OCI-LY7 (cell line): ENCODE measurements around the gene CISD3. TPM values are rescaled to one million over a fixed set of nuclear protein-coding genes. Genes with fewer than 3 reads are reported as not detected.

ENCODE experiments used
- Bru-seq: library from RNA; stranded (reverse); fragments of 400-500 nt; gene quantifications from one replicate; lab custom pipeline; 2021; lab: Mats Ljungman, UMichigan
- BruChase-seq, 2 experiments: library from RNA; stranded (reverse); fragments of 400-500 nt; gene quantifications; one replicate each; lab custom pipeline; 2021; lab: Mats Ljungman, UMichigan
- BruUV-seq: library from RNA; stranded (reverse); fragments of 400-500 nt; replicated peaks from 2 replicates; lab custom pipeline; 2021; lab: Mats Ljungman, UMichigan
- CTCF ChIA-PET: fragments of 300-600 bp; sonication (Branson Sonifier 250); formaldehyde crosslinking; loops from one replicate; lab custom pipeline; 2022; ENCODE audit warnings: antibody characterized with exemption; ENCODE audit not compliant: unreplicated experiment; lab: Charles Lee
- POLR2A ChIA-PET: fragments of 300-600 bp; sonication (Branson Sonifier 250); formaldehyde crosslinking; loops from one replicate; lab custom pipeline; 2022; ENCODE audit warnings: antibody characterized with exemption; lab: Charles Lee
- DNase-seq: peaks from one replicate; pipeline ENCODE4 v3.0.0-alpha.2; 2015; ENCODE audit warnings: low spot score
- H2AFZ ChIP-seq: fragments of 200-600 bp; sonication (generic), shearing (Covaris generic); 2 replicates; pipeline ENCODE4 v1.6.1; 2014; ENCODE audit warnings: mild to moderate bottlenecking, antibody characterized with exemption, low read length, moderate library complexity
- H3K27ac ChIP-seq: fragments of 200-600 bp; sonication (generic); 2 replicates; pipeline ENCODE4 v1.5.1; 2014; ENCODE audit warnings: mixed run types, low read depth, mild to moderate bottlenecking, moderate library complexity, low read length, inconsistent platforms; ENCODE audit not compliant: poor library complexity, severe bottlenecking
- H3K36me3 ChIP-seq: fragments of 200-600 bp; sonication (generic); 2 replicates; pipeline ENCODE4 v1.6.1; 2014; ENCODE audit warnings: mild to moderate bottlenecking, antibody characterized with exemption, low read length, moderate library complexity, mixed read lengths; ENCODE audit not compliant: insufficient read depth
- H3K4me1 ChIP-seq: fragments of 200-600 bp; sonication (generic); 2 replicates; pipeline ENCODE4 v1.5.1; 2014; ENCODE audit warnings: mild to moderate bottlenecking, low read length; ENCODE audit not compliant: insufficient read depth, poor library complexity, severe bottlenecking
- H3K4me2 ChIP-seq: fragments of 200-600 bp; sonication (generic); 2 replicates; pipeline ENCODE4 v1.6.1; 2014; ENCODE audit warnings: mild to moderate bottlenecking, low read length
- H3K4me3 ChIP-seq: fragments of 200-600 bp; sonication (generic); 2 replicates; pipeline ENCODE4 v1.5.1; 2014; ENCODE audit warnings: mild to moderate bottlenecking, low read depth, low read length; ENCODE audit not compliant: poor library complexity, severe bottlenecking
- H3K79me2 ChIP-seq: fragments of 200-600 bp; sonication (generic); 2 replicates; pipeline ENCODE4 v1.6.1; 2016; ENCODE audit warnings: low read depth, mild to moderate bottlenecking, low read length, moderate library complexity, mixed read lengths; ENCODE audit not compliant: insufficient read depth
- H3K9me2 ChIP-seq: fragments of 200-600 bp; sonication (generic); 2 replicates; pipeline ENCODE4 v1.6.1; 2016; ENCODE audit warnings: mild to moderate bottlenecking, low read length, mixed read lengths; ENCODE audit not compliant: insufficient read depth
- H3K9me3 ChIP-seq: fragments of 200-600 bp; sonication (generic); 2 replicates; pipeline ENCODE4 v1.6.1; 2014; ENCODE audit warnings: mild to moderate bottlenecking, mixed run types, low read length, mixed read lengths
- H4K20me1 ChIP-seq: fragments of 200-600 bp; sonication (generic); 2 replicates; pipeline ENCODE4 v1.6.1; 2014; ENCODE audit warnings: mild to moderate bottlenecking, antibody characterized with exemption, low read length, moderate library complexity, mixed read lengths; ENCODE audit not compliant: insufficient read depth
- EZH2phosphoT487 ChIP-seq: fragments of 200-600 bp; sonication (generic); IDR thresholded peaks from 2 replicates; pipeline ENCODE4 v1.6.1; 2018; ENCODE audit warnings: low read depth, borderline replicate concordance, mild to moderate bottlenecking, mixed run types, antibody characterized with exemption, low read length, moderate library complexity, mixed read lengths
- intact Hi-C: fragments of 100-400 bp; cut with micrococcal nuclease; formaldehyde crosslinking; loops from one replicate; pipeline ENCODE4 v1.10.0; 2022; ENCODE audit not compliant: unreplicated experiment
- long read RNA-seq: library from polyadenylated mRNA; stranded (forward); transcript quantifications from one replicate; pipeline ENCODE4 v2.0.0, GENCODE V29; 2022
- total RNA-seq, 2 experiments: library from RNA; depleted of rRNA in 1 of 2; stranded (reverse); fragments of >200 nt in 1 of 2; shearing (Covaris generic) in 1 of 2; gene quantifications; 2 replicates each; pipeline ENCODE4 v1.2.3, GENCODE V29; 2014 to 2022
- TF ChIP-seq, protein P1 (sequence below): fragments of 200-600 bp; sonication (generic); conservative IDR thresholded peaks from 2 replicates; pipeline ENCODE4 v1.5.1; 2014; ENCODE audit warnings: mild to moderate bottlenecking, antibody characterized with exemption, low read length, moderate library complexity, mixed read lengths

The CISD3 gene, protein sequence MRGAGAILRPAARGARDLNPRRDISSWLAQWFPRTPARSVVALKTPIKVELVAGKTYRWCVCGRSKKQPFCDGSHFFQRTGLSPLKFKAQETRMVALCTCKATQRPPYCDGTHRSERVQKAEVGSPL
- 11.4 and 13.4 TPM in 2 replicates for total RNA-seq (2014; rRNA removed; shearing (Covaris generic))
- 24.9 and 25.1 TPM in 2 replicates for total RNA-seq (2022)
- percentile 54 among the genes with signal in this experiment for Bru-seq, nascent RNA
- BruChase-seq, experiment 1, labeled RNA remaining after a 6-hour chase = percentile 56 among the genes with signal in this experiment
- BruChase-seq, experiment 2, labeled RNA remaining after a 2-hour chase = percentile 50 among the genes with signal in this experiment
- long read RNA-seq, transcript CISD3-204 (4 exons, 2,074 nt) = major isoform, 46 of 55 reads
- long read RNA-seq, transcript CISD3-206 (3 exons, 2,326 nt) = minor isoform, 6 of 55 reads
- long read RNA-seq, partial matches to known transcripts = 2 of 55 reads
- long read RNA-seq, other reads (novel, unspliced or antisense) = 1 of 55 reads

DNA sequence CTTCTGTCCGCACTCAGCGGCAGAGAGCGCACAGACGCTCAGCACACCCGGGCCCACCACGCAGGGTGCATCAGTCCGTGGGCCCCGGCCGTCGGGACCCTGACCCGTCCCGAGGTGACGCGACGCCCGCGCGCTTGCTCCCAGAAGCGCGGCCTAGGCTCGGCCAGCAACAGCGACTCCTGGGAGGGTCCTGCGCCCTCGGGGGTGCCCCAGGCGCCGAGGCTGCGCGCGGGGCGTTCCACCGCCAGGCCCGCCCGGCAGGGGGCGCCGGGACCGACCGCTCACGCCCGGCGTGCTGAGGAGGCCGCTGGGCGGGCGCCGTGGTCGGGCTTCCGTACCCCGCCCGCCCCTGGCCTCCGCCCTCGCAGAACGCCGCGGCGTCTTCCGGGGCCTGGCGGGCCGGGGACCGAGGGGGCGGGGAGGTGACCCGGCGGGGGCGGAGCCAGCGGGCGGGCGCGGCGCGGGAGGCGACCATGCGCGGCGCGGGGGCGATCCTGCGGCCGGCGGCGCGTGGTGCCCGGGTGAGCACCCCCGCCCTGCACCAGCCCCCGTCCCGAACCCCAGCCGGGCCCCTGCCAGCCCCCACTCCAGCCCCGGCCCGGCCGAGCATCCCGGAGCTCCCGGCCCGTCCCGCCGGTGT lies at the start of gene CISD3:
Gene CISD3 (plus strand): TSS at position 456 of the 640 bp plus-strand sequence. CDS start 18 bp downstream, at position 474.
- ChIA-PET CTCF (no interaction called here), POLR2A (no interaction called here)
- Histone ChIP-seq H3K79me2 (no peaks in the 10 kb centered on the region), H2AFZ (peak within 1 kb of the TSS; percentile 67; the same call in 1 of the 2 replicates), H3K36me3 (peaks cover 33% of the 10 kb centered on the region), H3K4me3 (peak within 1 kb of the TSS; percentile 82), H3K9me3 (no peaks in the 10 kb centered on the region), H3K4me2 (peak within 1 kb of the TSS; percentile 76), H3K9me2 (no peaks in the 10 kb centered on the region), H3K27ac (peak within 1 kb of the TSS; percentile 39), H4K20me1 (peaks cover 12% of the 10 kb centered on the region; the same call in 1 of the 2 replicates), H3K4me1 (peaks cover 80% of the 10 kb centered on the region)
- BruUV-seq = no TSS peak
- DNase-seq = peak; percentile 95
- TF ChIP-seq EZH2phosphoT487 = no peak
- TF ChIP-seq, protein P1, sequence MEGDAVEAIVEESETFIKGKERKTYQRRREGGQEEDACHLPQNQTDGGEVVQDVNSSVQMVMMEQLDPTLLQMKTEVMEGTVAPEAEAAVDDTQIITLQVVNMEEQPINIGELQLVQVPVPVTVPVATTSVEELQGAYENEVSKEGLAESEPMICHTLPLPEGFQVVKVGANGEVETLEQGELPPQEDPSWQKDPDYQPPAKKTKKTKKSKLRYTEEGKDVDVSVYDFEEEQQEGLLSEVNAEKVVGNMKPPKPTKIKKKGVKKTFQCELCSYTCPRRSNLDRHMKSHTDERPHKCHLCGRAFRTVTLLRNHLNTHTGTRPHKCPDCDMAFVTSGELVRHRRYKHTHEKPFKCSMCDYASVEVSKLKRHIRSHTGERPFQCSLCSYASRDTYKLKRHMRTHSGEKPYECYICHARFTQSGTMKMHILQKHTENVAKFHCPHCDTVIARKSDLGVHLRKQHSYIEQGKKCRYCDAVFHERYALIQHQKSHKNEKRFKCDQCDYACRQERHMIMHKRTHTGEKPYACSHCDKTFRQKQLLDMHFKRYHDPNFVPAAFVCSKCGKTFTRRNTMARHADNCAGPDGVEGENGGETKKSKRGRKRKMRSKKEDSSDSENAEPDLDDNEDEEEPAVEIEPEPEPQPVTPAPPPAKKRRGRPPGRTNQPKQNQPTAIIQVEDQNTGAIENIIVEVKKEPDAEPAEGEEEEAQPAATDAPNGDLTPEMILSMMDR = peak; percentile 75
- intact Hi-C loops = loop anchor here (1.0 kb wide), 1 partner anchor 17 kb away; no protein-coding TSS in a partner anchor

DNA sequence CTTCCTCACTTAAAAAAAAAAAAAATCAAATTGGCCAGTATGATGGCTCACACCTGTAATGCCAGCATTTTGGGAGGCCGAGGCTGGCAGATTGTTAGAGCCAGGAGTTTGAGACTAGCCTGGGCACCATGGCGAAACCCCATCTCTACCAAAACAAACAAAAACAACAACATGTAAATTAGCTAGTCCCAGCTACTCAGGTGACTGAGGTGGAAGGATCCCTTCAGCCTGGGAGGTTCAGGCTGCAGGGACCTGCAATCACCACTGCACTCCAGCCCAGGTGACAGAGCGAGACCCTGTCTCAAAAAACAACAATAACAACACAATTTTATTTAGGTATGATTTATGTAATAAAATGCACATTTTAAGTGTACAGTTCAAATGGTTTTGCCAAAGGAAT lies 49.0 kb upstream of the CISD3 start:
- ChIA-PET POLR2A (interaction anchor here (0.6 to 0.7 kb wide), 4 partner anchors 86 to 167 kb away, joined by 3 read pairs; no protein-coding TSS in a partner anchor), CTCF (no interaction called here)
- no peaks in the 10 kb centered on the region for H3K79me2 ChIP-seq
- no TSS peak for BruUV-seq
- intact Hi-C loops = no loop called here
- no peak for TF ChIP-seq EZH2phosphoT487
- TF ChIP-seq, protein P1 = no peak
- H3K36me3 ChIP-seq = no peaks in the 10 kb centered on the region
- no peak overlapping the region for H2AFZ ChIP-seq
- H3K4me1 ChIP-seq = peaks cover 13% of the 10 kb centered on the region
- no peaks in the 10 kb centered on the region for H3K9me3 ChIP-seq
- no peaks in the 10 kb centered on the region for H4K20me1 ChIP-seq
- H3K4me2 ChIP-seq = no peak overlapping the region
- no peak overlapping the region for H3K27ac ChIP-seq
- H3K4me3 ChIP-seq = no peak overlapping the region
- DNase-seq = no peak
- H3K9me2 ChIP-seq = no peaks in the 10 kb centered on the region
